ENCODE results near the gene TFF3. TPM values are rescaled to one million over a fixed set of nuclear protein-coding genes. Genes with fewer than 3 reads are reported as not detected.
A peak's percentile ranks its signal among the peaks of the same experiment; 100 is the strongest.

Gene TFF3
- total and polyA plus RNA-seq, 2 of the 13 experiments (the other 11 are each of a cell fraction or from before 2014, with no cell fraction given), result 14.2 to 26.9 TPM

DNA sequence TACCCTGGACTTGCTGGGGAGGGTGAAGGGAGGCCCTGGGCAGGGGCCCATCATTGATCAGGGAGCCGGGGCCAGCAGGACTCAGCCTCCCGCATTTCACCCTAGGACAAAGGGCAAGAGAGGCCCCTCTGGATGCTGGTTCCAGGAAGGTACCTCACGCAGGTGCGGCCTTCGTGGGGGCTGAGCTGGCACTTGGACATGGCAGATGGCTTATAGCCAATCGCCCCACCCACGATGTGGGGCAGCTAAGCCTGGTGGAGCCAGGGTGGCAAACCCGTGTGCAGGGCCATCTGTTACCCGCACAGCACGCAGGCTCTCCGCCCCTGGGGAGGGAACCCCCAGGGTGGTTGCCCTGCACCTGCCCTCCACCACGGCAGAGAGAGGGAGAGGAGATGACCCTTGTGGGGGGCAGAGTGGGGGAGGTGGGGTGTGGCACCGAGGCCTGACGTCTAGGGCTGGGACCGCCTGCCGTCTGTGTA is 2.5 kb downstream of the TFF3 start:
- no TSS peak for BruUV-seq (replicated peaks)
- in situ Hi-C loops (cut with HindIII; ENCODE audit: extremely low pct_ligation_motif_present, low pct_unique_long_range_greater_than_20kb) (no loop called here), intact Hi-C loops (cut with micrococcal nuclease; ENCODE audit: unreplicated experiment) (no loop called here)
- Histone ChIP-seq H3K27me3 (ENCODE audit: control insufficient read depth in 1 of 2, insufficient read depth in 2 of 2, low read length in 2 of 2) (peaks cover 0 to 1% of the 10 kb centered on the region in 2 experiments; a peak in 2 of 5 replicates), H3K4me2 (ENCODE audit: low read depth, low read length) (peak overlapping the region; percentile 41; the same call in 1 of the 2 replicates), H3K79me2 (ENCODE audit: insufficient read depth, low read length) (no peaks in the 10 kb centered on the region), H3K9ac (ENCODE audit: insufficient read depth, low read depth, low read length) (no peak overlapping the region), H4K20me1 (ENCODE audit: insufficient read depth, low read length) (no peaks in the 10 kb centered on the region), H3K4me3 (replicated peaks in 1 of 3; ENCODE audit: insufficient read depth in 1 of 3, low read depth in 2 of 3, low read length in 3 of 3) (no peak overlapping the region; a peak in 1 of 6 replicates), H3K27ac (ENCODE audit: extremely low read length, insufficient read depth, low read length) (no peak overlapping the region), H2AFZ (ENCODE audit: low read length) (no peak overlapping the region), H3K4me1 (ENCODE audit: insufficient read depth, low read length) (peaks cover 61% of the 10 kb centered on the region), H3K36me3 (replicated peaks in 1 of 2; ENCODE audit: control insufficient read depth in 1 of 2, insufficient read depth in 2 of 2, low read length in 2 of 2) (no peaks in the 10 kb centered on the region), H3K9me3 (ENCODE audit: low read length) (no peaks in the 10 kb centered on the region)
- 50% methylated on average over 2 of the region's 16 CpGs for WGBS (ENCODE audit: low lambda C conversion rate)
- no peak for ATAC-seq
- FAIRE-seq, result no peak
- no peak for DNase-seq (ENCODE audit: low spot score)
- TF ChIP-seq, protein P1, sequence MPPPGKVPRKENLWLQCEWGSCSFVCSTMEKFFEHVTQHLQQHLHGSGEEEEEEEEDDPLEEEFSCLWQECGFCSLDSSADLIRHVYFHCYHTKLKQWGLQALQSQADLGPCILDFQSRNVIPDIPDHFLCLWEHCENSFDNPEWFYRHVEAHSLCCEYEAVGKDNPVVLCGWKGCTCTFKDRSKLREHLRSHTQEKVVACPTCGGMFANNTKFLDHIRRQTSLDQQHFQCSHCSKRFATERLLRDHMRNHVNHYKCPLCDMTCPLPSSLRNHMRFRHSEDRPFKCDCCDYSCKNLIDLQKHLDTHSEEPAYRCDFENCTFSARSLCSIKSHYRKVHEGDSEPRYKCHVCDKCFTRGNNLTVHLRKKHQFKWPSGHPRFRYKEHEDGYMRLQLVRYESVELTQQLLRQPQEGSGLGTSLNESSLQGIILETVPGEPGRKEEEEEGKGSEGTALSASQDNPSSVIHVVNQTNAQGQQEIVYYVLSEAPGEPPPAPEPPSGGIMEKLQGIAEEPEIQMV (CRISPR knock-in tag; IDR thresholded peaks at IDR 0.05; ENCODE audit: low read depth), result no peak
- no peak for TF ChIP-seq NFIB (CRISPR knock-in tag; IDR thresholded peaks at IDR 0.05; ENCODE audit: borderline replicate concordance)
- no peak for TF ChIP-seq NFE2L1 (CRISPR knock-in tag; IDR thresholded peaks at IDR 0.05; ENCODE audit: borderline replicate concordance)
- no peak for TF ChIP-seq DR1 (CRISPR knock-in tag; IDR thresholded peaks at IDR 0.05)
- TF ChIP-seq, protein P2, sequence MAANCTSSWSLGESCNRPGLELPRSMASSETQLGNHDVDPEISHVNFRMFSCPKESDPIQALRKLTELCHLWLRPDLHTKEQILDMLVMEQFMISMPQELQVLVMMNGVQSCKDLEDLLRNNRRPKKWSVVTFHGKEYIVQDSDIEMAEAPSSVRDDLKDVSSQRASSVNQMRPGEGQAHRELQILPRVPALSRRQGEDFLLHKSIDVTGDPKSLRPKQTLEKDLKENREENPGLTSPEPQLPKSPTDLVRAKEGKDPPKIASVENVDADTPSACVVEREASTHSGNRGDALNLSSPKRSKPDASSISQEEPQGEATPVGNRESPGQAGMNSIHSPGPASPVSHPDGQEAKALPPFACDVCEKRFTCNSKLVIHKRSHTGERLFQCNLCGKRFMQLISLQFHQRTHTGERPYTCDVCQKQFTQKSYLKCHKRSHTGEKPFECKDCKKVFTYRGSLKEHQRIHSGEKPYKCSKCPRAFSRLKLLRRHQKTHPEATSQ (CRISPR knock-in tag; IDR thresholded peaks at IDR 0.05; ENCODE audit: borderline replicate concordance), result no peak
- TF ChIP-seq CBX1 (IDR thresholded peaks at IDR 0.05; ENCODE audit: low read depth), result no peak
- TF ChIP-seq, protein P3, sequence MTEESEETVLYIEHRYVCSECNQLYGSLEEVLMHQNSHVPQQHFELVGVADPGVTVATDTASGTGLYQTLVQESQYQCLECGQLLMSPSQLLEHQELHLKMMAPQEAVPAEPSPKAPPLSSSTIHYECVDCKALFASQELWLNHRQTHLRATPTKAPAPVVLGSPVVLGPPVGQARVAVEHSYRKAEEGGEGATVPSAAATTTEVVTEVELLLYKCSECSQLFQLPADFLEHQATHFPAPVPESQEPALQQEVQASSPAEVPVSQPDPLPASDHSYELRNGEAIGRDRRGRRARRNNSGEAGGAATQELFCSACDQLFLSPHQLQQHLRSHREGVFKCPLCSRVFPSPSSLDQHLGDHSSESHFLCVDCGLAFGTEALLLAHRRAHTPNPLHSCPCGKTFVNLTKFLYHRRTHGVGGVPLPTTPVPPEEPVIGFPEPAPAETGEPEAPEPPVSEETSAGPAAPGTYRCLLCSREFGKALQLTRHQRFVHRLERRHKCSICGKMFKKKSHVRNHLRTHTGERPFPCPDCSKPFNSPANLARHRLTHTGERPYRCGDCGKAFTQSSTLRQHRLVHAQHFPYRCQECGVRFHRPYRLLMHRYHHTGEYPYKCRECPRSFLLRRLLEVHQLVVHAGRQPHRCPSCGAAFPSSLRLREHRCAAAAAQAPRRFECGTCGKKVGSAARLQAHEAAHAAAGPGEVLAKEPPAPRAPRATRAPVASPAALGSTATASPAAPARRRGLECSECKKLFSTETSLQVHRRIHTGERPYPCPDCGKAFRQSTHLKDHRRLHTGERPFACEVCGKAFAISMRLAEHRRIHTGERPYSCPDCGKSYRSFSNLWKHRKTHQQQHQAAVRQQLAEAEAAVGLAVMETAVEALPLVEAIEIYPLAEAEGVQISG (CRISPR knock-in tag; IDR thresholded peaks at IDR 0.05), result no peak
- TF ChIP-seq NCOA5 (CRISPR knock-in tag; IDR thresholded peaks at IDR 0.05), result no peak
- TF ChIP-seq, protein P4, sequence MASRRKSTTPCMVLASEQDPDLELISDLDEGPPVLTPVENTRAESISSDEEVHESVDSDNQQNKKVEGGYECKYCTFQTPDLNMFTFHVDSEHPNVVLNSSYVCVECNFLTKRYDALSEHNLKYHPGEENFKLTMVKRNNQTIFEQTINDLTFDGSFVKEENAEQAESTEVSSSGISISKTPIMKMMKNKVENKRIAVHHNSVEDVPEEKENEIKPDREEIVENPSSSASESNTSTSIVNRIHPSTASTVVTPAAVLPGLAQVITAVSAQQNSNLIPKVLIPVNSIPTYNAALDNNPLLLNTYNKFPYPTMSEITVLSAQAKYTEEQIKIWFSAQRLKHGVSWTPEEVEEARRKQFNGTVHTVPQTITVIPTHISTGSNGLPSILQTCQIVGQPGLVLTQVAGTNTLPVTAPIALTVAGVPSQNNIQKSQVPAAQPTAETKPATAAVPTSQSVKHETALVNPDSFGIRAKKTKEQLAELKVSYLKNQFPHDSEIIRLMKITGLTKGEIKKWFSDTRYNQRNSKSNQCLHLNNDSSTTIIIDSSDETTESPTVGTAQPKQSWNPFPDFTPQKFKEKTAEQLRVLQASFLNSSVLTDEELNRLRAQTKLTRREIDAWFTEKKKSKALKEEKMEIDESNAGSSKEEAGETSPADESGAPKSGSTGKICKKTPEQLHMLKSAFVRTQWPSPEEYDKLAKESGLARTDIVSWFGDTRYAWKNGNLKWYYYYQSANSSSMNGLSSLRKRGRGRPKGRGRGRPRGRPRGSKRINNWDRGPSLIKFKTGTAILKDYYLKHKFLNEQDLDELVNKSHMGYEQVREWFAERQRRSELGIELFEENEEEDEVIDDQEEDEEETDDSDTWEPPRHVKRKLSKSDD (CRISPR knock-in tag; IDR thresholded peaks at IDR 0.05; ENCODE audit: low read depth), result no peak
- no peak for TF ChIP-seq TFE3 (CRISPR knock-in tag; IDR thresholded peaks at IDR 0.05)
- no peak for TF ChIP-seq BCL3 (CRISPR knock-in tag; IDR thresholded peaks at IDR 0.05)
- CTCF ChIA-PET (ENCODE audit: low intra/inter-chr PET ratio, low total read pairs), result interaction anchor here (4.8 kb wide), 1 partner anchor 69 kb away, joined by 16 read pairs; no protein-coding TSS in a partner anchor
- POLR2A ChIA-PET, result interaction anchor here (0.9 kb wide), 1 partner anchor 74 kb away, joined by 3 read pairs; no protein-coding TSS in a partner anchor
